A204.1 (cell line): ENCODE data around the gene WTIP.
"Not testable (repeated sequence)": the region's sequence is repeated elsewhere in the genome, so short reads cannot be mapped to it uniquely, and the experiment has no call there.

Experiments
- FAIRE-seq: peaks from 2 replicates; lab custom pipeline; 2012; peaks lifted over from hg19 to GRCh38; lab: Jason Lieb, UNC

The WTIP gene

DNA sequence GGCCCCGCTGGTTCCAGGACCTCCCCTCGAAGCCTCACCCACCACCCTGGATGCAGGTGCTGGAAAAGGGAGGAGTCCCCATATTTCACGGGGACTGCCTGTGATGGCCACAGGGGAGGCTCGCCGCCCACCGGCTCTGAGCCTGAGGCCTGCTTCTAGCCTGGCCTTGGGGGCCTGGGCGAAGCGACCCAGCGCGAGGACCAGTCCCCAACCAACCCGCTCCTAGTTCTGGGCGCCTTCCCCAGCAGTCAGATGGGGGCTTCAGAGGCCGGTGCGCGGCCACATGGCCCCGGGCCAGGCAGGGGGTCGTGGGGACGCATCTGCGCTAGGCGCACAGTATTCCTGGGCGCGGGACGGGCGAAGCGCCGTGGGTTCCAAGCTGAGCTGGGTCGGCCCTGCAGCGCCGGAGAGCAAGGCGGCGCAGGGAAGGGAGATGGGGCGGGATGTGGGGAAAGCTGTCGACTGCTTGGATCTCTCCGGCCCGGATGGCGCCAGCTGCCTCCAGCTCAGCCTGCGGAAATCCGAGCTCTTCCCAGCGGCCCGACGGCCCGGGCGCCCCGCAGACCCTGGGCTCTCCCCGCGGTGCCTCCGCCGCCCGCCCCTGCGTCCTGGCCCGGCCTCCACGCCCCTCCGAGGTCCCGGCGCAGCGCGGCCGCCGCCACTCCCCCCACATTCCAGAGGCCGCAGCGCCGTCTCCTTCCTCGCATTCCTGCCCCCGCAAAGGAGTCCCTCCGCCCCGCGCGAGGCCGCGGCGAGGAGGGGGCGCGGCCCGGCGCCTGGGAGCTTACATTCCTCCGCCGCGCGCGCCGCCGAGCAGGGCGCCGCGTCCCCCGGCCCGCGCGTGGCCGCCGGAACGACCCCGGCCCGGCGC lies at the start of gene WTIP:
WTIP (plus strand) TSS at position 788 of the 871 bp plus-strand sequence. CDS start 217 bp downstream, outside the sequence.
- FAIRE-seq, result no peak

DNA sequence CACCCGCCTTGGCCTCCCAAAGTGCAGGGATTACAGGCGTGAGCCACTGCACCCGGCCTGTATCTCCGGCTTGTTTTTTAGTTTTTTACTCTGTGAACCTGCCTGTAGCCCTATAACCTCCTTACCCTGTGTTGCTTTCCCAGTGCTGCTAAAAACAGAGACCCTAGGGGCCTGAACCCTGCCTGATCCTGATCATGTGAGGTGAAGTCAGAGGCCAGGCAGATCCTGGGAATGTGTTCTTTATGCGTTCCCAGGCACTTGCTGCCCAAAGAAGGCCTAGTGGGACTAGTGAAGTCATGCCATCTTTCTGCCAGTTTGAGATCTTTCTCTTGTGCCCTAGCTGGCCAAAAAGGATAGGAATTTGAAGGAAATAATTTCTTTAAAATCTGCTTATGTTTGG lies 48.8 kb upstream of the WTIP start:
- FAIRE-seq, result no peak

DNA sequence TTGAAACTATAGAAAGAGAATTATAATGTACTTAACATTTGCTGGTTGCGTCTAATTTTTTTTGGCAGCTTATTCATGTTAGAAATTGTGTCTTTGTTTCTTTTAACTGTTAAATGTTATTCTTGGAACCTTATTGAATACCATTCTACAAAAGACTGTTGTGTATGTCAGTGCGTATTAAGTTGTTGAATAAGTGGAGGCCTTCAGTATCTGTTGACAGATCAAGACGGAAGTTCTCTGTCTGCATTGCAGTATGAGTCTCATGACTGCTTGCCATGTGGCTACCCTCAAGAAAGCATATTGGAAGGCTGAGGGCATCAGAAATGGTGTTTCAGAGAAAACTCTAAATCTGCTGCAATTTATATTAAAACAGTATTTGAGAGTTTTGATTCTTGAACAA lies 44.8 kb upstream of the WTIP start:
- no peak for FAIRE-seq

DNA sequence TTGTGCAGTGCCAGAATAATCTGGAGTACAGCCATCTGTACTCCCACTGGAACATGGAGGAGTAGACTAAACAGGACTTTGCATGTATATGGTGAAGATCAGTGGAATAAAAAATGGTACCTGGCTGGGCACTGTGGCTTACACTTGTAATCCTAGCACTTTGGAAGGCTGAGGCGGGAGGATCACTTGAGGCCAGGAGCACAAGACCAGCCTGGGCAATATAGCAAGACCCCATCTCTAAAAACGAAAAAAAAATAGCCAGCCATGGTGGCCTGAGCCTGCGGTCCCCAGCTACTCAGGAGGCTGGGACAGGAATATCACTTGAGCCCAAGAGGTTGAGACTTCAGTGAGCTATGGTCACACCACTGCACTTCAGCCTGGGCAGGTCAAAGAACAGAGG lies 33.4 kb upstream of the WTIP start:
- no peak for FAIRE-seq

DNA sequence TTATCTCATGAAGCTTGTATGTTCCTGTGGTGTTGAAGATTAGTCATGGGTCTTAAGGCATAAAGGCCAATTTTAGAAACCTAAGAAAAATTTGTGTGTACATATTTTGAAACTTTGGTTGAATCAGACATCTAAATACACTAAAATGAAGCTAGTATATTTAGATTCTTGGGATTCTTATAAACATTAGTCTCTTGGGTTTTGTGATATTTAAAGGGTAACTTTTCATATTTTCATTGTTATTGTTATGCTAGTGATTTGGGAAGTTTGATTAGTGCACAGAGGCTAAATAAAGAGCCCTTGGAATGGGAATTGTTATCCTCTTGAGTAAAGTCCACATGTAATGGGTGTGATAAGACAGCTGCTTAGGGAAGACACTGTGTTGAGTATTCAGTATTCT lies 28.8 kb upstream of the WTIP start:
- FAIRE-seq, result no peak

DNA sequence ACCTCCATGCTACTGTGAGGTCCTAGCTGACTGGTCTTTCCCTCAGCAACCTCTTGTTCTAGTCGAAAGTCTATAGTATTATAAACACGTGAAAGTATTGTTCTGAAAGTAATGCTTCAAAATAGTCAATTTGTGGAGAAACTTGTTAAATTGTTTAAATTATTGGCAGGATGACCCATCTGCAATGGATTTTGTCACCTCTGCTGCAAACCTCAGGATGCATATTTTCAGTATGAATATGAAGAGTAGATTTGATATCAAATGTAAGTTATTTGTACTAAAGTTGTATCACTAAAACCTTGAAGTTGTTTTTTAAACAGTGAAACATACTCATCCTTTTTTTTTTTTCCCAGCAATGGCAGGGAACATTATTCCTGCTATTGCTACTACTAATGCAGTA lies 27.5 kb upstream of the WTIP start:
- no peak for FAIRE-seq

DNA sequence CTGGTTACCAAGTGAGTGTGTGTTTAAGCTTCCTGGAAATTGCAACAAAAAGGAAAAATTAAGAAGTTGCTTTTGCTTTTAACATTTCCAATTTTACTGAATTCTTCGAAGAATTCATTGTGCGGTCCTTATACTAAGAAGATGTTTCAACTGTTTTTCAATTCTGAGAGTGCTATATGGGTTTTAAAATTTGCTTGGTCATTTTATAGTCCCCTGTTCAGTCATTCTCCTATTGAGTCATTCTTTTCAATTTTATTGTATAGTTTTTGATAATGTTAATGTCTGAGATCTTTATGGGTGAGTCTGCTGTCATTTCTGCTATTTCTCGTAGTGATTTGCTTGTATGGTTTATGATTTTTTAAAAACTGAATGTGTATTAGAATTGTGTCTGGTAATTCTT lies 26.9 kb upstream of the WTIP start:
- FAIRE-seq, result no peak

DNA sequence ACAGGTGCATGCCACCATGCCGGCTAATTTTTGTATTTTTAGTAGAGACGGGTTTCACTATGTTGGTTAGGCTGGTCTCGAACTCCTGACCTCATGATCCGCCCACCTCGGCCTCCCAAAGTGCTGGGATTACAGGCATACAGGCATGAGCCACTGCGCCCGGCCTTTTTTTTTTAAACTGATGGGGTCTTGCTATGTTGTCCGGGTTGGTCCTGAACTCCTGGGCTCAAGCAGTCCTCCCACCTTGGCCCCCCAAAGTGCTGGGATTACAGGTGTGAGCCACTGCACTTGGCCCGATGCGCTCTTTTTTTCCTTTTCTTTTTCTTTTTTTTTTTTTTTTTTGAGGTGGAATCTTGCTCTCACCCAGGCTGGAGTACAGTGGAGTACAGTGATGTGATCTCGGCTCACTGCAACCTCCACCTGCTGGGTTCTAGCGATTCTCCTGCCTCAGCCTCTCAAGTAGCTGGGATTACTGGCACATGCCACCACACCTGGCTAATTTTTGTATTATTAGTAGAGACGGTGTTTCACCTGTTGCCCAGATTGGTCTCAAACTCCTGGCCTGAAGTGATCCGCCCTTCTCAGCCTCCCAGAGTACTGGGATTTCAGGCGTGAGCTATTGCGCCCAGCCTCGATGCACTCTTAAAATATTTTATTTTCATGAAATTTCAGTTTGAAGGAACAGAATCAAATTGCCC lies 25.6 kb upstream of the WTIP start:
- not testable (repeated sequence) for FAIRE-seq

DNA sequence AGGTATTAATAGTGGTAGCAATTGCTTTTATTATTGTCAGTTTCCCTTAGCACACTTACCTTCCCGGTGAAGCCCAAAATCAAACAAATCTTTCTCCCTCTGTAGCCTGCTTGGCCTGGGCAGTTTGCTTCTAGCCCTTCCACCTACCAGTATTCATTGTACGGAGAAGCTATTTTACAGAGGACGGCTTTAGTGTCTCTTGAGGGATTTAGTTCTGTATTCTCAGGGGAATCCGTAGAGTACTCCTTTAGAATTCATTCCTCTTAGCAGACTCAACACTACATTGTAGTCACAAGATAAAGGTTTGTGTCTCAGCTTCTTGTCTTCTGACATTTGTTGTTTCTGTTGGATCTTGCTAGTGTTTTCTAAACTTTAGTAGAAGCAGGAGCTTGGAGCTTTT lies 24.1 kb upstream of the WTIP start:
- FAIRE-seq, result no peak

DNA sequence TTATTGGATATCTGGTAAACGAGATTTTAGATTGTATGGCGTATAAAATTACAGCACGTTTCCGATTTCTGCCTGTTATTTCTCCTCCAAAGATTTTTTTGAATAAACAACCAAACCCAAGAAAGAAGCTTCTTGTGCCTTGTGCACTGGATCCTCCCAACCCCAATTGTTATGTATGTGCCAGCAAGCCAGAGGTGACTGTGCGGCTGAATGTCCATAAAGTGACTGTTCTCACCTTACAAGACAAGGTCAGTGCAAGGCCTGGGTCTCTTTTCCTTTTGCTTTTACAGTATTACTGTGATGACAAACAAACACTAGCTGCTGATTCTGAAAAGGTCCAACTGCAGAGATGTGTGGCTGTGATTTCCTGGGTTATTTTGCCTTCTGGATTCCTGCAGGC lies 22.9 kb upstream of the WTIP start:
- FAIRE-seq, result no peak

DNA sequence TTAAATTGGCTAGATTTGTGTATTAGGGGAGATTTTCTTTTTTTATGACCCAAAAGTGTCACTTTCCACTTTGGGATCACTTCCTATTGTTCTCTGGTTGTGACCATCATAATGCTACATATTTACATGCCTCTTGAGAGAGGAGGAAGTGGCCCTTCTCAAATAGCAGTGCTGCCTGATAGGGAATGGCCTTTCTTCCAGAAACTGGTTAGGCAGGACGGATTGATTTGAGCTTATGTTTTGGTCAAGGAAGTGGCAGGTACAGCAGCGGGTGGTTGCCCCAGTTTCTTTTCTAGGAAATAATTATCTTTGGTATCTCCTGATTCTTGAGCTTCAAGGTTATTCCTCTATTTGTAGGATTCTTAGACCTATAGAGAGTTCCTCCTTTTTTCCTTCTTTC lies 21.9 kb upstream of the WTIP start:
- no peak for FAIRE-seq

DNA sequence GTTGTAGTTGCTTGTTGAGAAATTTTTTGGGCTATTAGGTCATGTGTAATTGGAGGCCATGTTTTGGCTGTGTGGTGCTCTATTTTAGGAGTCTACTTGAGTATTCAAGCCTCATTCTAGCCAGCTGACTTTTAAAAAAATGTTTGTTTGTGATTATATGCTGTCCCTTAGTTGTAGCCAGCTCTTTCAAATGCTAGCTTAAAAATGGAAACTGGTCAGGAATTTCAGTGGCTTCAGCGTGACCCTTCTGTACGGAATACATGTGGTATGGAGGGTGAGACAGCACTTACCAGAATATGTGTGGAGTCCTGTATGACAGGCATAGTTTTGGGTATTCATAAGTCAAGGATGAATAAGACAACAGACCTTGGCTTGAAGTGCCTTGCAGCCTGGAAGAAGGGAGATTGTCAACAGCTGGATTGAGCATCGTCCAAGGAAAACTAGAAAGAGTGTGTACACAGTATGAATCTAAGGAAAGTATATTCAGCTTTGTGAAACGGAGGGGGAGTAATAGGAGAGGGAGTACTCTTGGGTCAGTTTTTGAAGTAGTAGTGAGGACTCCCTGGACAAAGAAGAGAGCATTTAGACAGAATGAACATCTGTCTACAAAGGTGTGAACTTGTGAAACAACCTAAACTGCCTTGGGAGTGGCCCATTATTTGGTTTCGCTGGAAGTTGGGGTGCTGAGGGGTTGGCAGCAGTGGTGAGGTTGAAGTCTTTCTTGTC lies 20.0 kb upstream of the WTIP start:
- FAIRE-seq, result no peak

DNA sequence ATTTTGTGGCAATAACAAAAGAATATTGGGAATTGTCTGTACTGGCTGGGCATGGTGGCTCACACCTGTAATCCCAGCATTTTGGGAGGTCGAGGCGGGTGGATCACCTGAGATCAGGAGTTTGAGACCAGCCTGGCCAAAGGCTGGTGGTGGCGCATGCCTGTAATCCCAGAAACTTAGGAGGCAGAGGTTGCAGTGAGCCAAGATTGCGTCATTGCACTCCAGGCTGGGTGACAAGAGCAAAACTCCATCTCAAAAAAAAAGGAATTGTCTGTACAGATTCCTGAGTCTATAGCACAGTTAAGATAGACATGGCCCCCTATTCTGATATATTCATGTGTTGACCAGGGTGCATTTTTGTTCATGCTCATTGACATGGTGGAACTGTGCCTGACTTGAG lies 16.8 kb upstream of the WTIP start:
- not testable (repeated sequence) for FAIRE-seq

DNA sequence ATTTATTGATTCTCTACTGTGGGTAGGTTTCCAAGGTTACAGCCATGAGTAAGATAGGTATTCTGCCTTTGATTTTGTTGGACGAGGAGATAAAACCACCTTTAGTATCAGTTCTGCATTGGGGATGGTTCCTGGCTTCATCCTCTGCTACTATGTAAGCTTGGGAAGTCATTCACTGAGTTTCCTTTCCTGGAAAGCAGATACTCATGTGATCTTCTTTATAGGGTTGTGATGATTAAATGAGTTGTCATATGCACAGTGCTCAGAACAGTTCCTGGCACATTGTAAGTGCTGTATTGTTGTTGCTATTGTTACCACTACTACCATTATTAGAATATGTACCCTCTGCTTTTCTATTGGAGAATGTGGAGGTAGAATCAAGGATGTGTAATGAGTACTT lies 13.1 kb upstream of the WTIP start:
- FAIRE-seq, result no peak

DNA sequence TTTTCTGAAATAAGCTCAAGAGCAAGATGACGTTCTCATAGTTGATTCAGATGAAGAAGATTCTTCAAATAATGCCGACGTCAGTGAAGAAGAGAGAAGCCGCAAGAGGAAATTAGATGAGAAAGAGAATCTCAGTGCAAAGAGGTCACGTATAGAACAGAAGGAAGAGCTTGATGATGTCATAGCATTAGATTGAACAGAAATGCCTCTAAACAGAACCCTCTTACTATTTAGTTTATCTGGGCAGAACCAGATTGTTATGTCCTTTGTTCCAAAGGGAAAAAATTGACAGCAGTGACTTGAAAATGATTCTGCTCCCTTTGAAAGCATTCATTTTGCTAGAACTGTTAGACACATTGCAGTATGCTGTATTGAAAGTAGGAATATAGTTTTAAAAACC lies 12.5 kb upstream of the WTIP start:
- FAIRE-seq, result not testable (repeated sequence)

DNA sequence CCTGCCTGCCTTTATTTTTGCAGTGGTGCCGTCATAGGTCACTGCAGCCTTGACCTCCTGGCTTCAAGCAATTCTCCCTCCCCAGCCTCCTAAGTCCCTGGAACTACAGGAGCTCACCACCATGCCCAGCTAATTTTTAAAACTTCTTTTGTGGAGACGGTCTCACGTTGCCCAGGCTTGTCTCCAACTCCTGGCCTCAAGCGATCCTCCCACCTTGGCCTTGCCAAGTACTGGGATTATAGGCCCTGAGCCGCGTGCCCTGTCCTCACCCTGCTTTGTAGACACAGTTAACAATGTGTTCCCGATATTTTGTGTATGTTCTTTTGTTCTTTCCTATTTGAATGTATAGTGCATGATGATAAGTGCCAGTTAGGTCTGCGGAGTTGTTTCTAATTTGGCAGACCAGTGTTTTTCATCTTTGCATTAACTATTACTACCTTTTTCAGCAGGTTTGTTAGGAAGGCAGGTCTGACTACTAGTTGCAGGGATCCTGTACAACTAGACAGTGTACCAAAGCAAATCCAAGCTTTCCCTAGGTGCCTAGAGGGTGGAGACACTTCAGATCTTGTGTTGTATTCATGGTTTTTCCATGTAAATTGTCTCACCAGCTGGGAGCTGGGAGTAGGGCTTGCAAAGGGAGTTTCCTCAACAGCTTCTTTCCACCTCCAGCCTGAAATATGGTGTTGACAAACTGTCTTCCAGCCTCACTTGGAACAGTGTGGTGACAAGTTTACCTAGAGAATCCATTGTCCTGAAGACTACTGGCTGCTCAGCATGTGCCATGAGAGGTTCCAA lies 9.5 kb upstream of the WTIP start:
- FAIRE-seq, result no peak

DNA sequence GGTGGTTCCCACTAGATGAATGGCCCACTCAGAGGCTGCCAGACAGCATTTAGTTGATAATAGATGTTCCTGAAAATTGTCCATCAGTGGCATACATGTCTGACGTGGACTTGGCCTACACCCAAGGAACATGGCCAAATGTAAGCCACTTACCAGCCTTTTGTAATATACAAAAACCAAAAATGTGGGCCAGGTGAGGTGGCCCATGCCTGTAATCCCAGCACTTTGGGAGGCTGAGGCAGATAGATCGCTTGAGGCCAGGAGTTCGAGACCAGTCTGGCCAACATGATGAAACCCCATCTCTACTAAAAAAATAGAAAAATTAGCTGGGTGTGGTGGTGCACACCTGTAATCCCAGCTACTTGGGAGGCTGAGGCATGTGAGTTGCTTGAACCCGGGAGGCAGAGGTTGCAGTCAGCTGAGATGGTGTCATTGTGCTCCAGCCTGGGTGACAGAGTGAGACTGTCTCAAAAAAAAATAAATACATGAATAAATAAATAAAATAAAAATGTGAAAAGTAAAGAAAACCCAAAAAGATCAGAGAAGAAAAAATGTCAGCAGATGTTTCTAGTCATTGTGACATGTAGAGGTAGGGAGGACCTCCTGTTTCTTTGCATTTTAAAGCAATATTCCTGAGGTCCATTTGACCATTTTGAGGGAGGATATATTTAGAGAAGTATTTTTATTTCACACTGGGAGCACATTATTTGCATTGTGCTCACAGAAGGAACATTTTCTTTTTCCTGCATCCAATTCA lies 7.1 kb upstream of the WTIP start:
- no peak for FAIRE-seq

DNA sequence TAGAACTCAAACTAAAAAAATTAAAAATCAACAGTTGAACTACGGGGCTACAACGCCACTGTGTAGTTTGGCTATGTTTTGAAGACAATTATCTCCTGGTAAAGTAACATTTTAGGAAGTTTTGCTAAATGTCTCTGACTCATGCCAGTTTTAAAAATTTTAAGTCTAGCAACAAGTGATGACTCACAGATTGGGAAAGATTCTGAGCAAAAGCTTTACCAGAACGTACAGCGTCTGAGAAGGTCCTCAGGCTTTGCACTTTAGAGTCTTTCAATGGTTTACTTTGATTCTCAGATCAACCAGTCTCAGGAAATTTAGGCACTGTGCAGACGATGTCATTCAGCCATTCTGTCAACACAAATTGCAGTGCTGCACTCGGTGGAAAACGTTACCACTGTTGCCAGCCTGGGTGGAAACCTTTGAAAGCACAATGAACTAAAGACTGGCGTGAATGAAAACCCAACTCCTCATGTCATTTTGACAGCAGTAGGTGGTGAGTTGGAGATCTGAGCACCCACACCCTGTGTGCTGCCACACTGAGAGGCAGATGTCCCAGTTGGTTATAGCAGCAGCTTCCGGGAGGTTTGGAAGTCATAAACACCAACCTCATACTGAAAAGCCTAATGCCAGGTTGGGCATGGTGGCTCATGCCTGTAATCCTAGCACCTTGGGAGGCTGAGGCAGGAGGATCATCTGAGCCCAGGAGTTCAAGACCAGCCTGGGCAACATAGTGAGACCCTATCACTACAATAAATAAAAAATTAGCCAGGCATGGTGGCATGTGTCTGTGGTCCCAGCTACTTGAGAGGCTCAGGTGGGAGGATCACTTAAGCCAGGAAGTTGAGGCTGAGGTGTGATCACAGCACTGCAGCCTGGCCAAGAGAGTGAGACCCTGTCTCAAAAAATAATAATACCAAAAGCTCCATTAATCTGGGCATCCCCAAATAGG lies 6.3 kb upstream of the WTIP start:
- no peak for FAIRE-seq

DNA sequence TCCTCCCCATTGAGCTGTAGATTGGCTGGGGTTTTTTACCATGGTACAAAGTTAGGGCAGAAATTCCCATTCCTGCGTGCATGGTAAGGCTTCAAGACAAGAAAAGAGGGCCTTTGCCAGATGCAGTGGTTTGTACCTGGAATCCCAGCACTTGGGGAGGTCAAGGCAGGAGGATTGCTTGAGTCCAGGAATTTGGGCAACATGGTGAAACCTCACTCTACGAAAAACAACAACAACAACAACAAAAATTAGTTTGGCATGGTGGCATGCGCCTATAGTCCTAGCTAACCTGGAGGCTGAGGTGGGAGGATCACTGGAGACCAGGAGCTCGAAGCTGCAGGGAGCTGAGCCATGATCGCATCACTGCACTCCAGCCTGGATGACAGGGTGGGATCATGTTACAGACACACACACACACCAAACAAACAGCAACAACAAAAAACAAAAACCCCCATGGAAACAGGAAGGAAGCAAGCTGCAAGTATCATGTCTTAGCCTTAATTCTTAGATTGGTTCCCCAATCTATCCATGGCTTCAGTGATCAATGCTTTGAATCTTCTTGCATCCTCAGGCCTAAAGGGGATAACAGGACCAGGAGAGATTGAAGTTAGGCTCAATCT lies 5.5 kb upstream of the WTIP start:
- FAIRE-seq, result no peak

DNA sequence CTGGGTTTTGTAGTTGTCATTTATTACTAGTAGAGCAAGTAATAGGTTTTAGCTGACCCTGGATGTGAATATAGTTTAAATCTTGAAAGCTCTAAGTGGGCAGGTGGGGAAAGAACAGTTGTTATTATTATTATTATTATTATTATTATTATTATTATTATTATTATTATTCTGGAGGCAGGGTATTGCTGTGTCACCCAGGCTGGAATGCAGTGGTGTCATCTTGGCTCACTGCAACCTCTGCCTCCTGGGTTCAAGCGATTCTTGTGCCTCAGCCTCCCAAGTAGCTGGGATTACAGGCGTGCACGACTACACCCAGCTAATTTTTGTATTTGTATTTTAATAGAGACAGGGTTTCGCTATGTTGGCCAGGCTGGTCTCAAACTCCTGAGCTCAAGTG lies 3.1 kb upstream of the WTIP start:
- not testable (repeated sequence) for FAIRE-seq
